Astrocyte of the cerebellum (primary cell): ENCODE results near the gene OR1N1.

ENCODE experiments used
- DNase-seq: peaks from one replicate; pipeline ENCODE4 v3.0.0-alpha.2; 2011; ENCODE audit warnings: low read depth
- H3K4me3 ChIP-seq: 2 replicates; pipeline ENCODE4 v1.5.1; 2011; ENCODE audit warnings: mild to moderate bottlenecking, low read depth, low read length, moderate library complexity
- in situ Hi-C: cut with HindIII; loops from 2 replicates; pipeline ENCODE4 v1.10.0; 2017; ENCODE audit warnings: low sequenced_read_pairs
- TF ChIP-seq, protein P1 (sequence below): IDR thresholded peaks from 2 replicates; pipeline ENCODE4 v1.5.1; 2012; ENCODE audit warnings: low read length, low read depth, moderate library complexity, mild to moderate bottlenecking; ENCODE audit errors: missing control alignments

Gene OR1N1, protein sequence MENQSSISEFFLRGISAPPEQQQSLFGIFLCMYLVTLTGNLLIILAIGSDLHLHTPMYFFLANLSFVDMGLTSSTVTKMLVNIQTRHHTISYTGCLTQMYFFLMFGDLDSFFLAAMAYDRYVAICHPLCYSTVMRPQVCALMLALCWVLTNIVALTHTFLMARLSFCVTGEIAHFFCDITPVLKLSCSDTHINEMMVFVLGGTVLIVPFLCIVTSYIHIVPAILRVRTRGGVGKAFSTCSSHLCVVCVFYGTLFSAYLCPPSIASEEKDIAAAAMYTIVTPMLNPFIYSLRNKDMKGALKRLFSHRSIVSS

GRCh38 chr9:122527193-122527592 lies at the start of gene OR1N1:
Gene OR1N1, minus strand, starts transcription at chr9:122527293. Its CDS starts 0 bp downstream, at chr9:122527293.
- in situ Hi-C loops = no loop called here
- TF ChIP-seq, protein P1, sequence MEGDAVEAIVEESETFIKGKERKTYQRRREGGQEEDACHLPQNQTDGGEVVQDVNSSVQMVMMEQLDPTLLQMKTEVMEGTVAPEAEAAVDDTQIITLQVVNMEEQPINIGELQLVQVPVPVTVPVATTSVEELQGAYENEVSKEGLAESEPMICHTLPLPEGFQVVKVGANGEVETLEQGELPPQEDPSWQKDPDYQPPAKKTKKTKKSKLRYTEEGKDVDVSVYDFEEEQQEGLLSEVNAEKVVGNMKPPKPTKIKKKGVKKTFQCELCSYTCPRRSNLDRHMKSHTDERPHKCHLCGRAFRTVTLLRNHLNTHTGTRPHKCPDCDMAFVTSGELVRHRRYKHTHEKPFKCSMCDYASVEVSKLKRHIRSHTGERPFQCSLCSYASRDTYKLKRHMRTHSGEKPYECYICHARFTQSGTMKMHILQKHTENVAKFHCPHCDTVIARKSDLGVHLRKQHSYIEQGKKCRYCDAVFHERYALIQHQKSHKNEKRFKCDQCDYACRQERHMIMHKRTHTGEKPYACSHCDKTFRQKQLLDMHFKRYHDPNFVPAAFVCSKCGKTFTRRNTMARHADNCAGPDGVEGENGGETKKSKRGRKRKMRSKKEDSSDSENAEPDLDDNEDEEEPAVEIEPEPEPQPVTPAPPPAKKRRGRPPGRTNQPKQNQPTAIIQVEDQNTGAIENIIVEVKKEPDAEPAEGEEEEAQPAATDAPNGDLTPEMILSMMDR = no peak
- DNase-seq = no peak
- no peak within 1 kb of the TSS for H3K4me3 ChIP-seq

GRCh38 chr9:122572456-122572855 lies 45.4 kb upstream of the OR1N1 start:
- in situ Hi-C loops = no loop called here
- DNase-seq = no peak
- H3K4me3 ChIP-seq = no peak overlapping the region
- TF ChIP-seq, protein P1 = no peak

DNA sequence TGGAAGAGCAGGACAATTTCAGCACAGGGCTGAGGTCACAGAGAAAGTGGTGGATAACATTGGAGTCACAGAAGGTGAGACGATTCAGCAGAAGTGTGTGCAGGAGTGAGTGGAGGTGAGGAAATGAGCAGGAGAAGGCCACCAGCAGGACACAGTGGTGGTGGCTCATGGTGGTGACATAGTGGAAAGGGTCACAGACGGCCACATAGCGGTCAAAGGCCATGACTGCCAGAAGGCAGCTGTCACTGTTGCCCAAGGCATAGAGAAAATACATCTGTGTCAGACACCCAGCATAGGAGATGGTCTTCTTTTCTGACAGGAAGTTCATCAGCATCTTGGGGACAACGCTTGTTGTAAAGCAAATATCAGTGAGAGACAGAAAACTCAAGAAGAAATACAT lies 40.8 kb upstream of the OR1N1 start:
- in situ Hi-C loops = no loop called here
- TF ChIP-seq, protein P1 = no peak
- DNase-seq = no peak
- no peak overlapping the region for H3K4me3 ChIP-seq

GRCh38 chr9:122562134-122562760 lies 35.2 kb upstream of the OR1N1 start:
- TF ChIP-seq, protein P1 = no peak
- H3K4me3 ChIP-seq = no peak overlapping the region
- DNase-seq = no peak
- in situ Hi-C loops = no loop called here

DNA sequence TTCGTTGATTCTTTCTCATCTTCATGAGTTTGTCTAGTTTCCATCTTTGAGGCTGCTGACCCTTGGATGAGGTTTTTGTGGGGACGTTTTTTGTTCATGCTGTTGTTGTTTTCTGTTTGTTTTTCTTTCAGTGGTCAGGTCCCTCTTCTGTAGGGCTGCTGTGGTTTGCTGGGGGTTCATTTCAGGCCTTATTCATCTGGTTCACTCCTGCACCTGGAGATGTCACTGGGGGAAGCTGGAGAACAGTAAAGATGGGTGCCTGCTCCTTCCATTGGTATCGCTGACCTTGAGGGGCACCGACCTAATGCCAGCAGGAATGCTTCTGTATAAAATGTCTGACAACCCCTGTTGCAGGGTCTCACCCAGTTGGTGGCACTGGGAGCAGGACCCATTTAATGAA lies 34.4 kb upstream of the OR1N1 start:
- TF ChIP-seq, protein P1 = no peak
- no peak overlapping the region for H3K4me3 ChIP-seq
- DNase-seq = no peak
- in situ Hi-C loops = no loop called here

DNA sequence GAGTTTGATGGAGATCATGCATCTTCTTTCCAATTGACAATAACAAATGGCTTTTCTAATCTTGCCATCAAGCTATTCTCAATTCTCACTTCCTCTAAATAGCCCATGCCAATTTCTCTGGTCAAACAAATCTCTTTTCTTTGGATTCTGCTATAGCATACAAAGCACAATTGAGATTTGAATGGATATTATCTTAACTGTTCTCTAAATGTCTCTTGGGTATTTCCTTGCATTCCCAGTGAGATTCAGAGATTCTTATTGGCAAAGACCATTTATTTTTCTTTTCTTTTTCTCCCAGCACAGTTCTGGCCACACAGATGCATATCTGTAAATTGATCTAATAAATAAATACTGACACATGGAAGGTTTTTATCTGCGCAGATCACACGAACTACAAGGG lies 25.7 kb upstream of the OR1N1 start, which contains the start of gene OR1N2:
TSS of gene OR1N2 (plus strand) at position 301 of the 400 bp plus-strand sequence. CDS start 100 bp downstream, outside the sequence.
- TF ChIP-seq, protein P1 = no peak
- in situ Hi-C loops = no loop called here
- H3K4me3 ChIP-seq = no peak within 1 kb of the TSS
- DNase-seq = no peak
